B cell (primary cell): Measurements from ENCODE around the gene CCDC190. TPM values are rescaled to one million over a fixed set of nuclear protein-coding genes. Genes with fewer than 3 reads are reported as not detected.

Experiments used
- ATAC-seq: fragments of 200-7000 bp; cut with Tn5 transposase; one replicate; pipeline ENCODE4 v1.10.0; 2021; ENCODE audit warnings: low read depth, mild to moderate bottlenecking, moderate number of reproducible peaks, moderate library complexity
- CTCF ChIA-PET: fragments of 350-600 bp; sonication (Branson Sonifier 250); formaldehyde crosslinking; loops from one replicate; lab custom pipeline; 2021; ENCODE audit warnings: antibody characterized with exemption, inconsistent platforms; lab: Charles Lee
- POLR2A ChIA-PET: fragments of 350-600 bp; sonication (Branson Sonifier 250); formaldehyde crosslinking; loops from one replicate; lab custom pipeline; 2021; ENCODE audit warnings: antibody characterized with exemption; lab: Charles Lee
- DNase-seq: peaks from one replicate; pipeline ENCODE4 v3.0.0; 2013
- H2AFZ ChIP-seq: 2 replicates; pipeline ENCODE4 v1.6.1; 2012; ENCODE audit warnings: mild to moderate bottlenecking, low read depth, low read length; ENCODE audit not compliant: insufficient read depth, poor library complexity, severe bottlenecking
- H3K27ac ChIP-seq, 2 donors: 1 replicate in 1 of 2; 2 replicates in 1 of 2; pipeline ENCODE4 v1.5.1; 2012 to 2013; ENCODE audit warnings: low read length in 2 of 2, mild to moderate bottlenecking in 2 of 2, moderate library complexity in 1 of 2
- H3K27me3 ChIP-seq, 4 experiments: fragments of 200-600 bp in 1 of 4; sonication (generic) in 1 of 4; replicated peaks in 1 of 4; 1 replicate in 2 of 4; 2 replicates in 2 of 4; pipeline versions ENCODE4 v1.6.1 to v1.7.0; 2013 to 2016; ENCODE audit warnings: low read length in 3 of 4, mild to moderate bottlenecking in 2 of 4, mixed read lengths in 1 of 4, moderate library complexity in 1 of 4; ENCODE audit not compliant: insufficient read depth in 4 of 4, control insufficient read depth in 3 of 4; ENCODE audit errors: control extremely low read depth in 1 of 4
- H3K36me3 ChIP-seq, 2 experiments: replicated peaks in 1 of 2; 1 replicate in 1 of 2; 2 replicates in 1 of 2; pipeline versions ENCODE4 v1.6.1 to v1.7.1; 2013; ENCODE audit warnings: low read length in 1 of 2; ENCODE audit not compliant: insufficient read depth in 2 of 2, control insufficient read depth in 1 of 2; ENCODE audit errors: control extremely low read depth in 1 of 2, extremely low read depth in 1 of 2
- H3K4me1 ChIP-seq, 2 donors: fragments of 200-600 bp in 1 of 2; sonication (generic) in 1 of 2; 1 replicate in 1 of 2; 2 replicates in 1 of 2; pipeline versions ENCODE4 v1.5.1 to v1.6.1; 2013 to 2017; ENCODE audit warnings: low read length in 2 of 2; ENCODE audit not compliant: control insufficient read depth in 2 of 2, insufficient read depth in 2 of 2
- H3K4me2 ChIP-seq: replicated peaks from 2 replicates; pipeline ENCODE3; 2012; ENCODE audit warnings: mild to moderate bottlenecking, low read depth, low read length; ENCODE audit not compliant: poor library complexity, severe bottlenecking
- H3K4me3 ChIP-seq, 5 experiments: fragments of 200-600 bp in 1 of 5; sonication (generic) in 1 of 5; 1 replicate in 3 of 5; 2 replicates in 2 of 5; pipeline versions ENCODE4 v1.5.1 to v1.7.0; 2011 to 2016; ENCODE audit warnings: low read length in 4 of 5, mild to moderate bottlenecking in 4 of 5, low read depth in 2 of 5, control low read depth in 1 of 5, moderate library complexity in 1 of 5; ENCODE audit not compliant: insufficient read depth in 1 of 5; ENCODE audit errors: control extremely low read depth in 1 of 5, extremely low read depth in 1 of 5
- H3K79me2 ChIP-seq: fragments of 200-600 bp; sonication (generic); one replicate; pipeline ENCODE4 v1.6.0; 2016; ENCODE audit warnings: low read length; ENCODE audit not compliant: control insufficient read depth, insufficient read depth
- H3K9ac ChIP-seq: fragments of 200-600 bp; sonication (generic); 2 replicates; pipeline ENCODE4 v1.6.1; 2017; ENCODE audit warnings: mild to moderate bottlenecking, low read length, moderate library complexity
- H3K9me3 ChIP-seq, 3 donors: one replicate each; pipeline versions ENCODE4 v1.6.1 to v1.7.1; 2013; ENCODE audit warnings: low read length in 2 of 3; ENCODE audit not compliant: control insufficient read depth in 2 of 3, insufficient read depth in 1 of 3; ENCODE audit errors: control extremely low read depth in 1 of 3
- H4K20me1 ChIP-seq: 2 replicates; pipeline ENCODE4 v1.6.0; 2012; ENCODE audit warnings: mild to moderate bottlenecking, low read length; ENCODE audit not compliant: insufficient read depth, control insufficient read depth, poor library complexity, severe bottlenecking
- H3K27ac Mint-ChIP-seq: one replicate; pipeline ENCODE4 v1.8.0; 2021; ENCODE audit warnings: mixed read lengths
- H3K27me3 Mint-ChIP-seq: one replicate; pipeline ENCODE4 v1.8.0; 2021; ENCODE audit warnings: mixed read lengths
- H3K4me1 Mint-ChIP-seq: one replicate; pipeline ENCODE4 v1.8.0; 2021; ENCODE audit warnings: mixed read lengths
- H3K4me3 Mint-ChIP-seq: one replicate; pipeline ENCODE4 v1.8.0; 2021; ENCODE audit warnings: mixed read lengths
- H3K9me3 Mint-ChIP-seq: one replicate; pipeline ENCODE4 v1.8.0; 2022; ENCODE audit warnings: mixed read lengths; ENCODE audit not compliant: insufficient read depth
- CTCF ChIP-seq: fragments of 200-600 bp; IDR thresholded peaks from one replicate; pipeline ENCODE4 v1.8.0; 2022; ENCODE audit warnings: antibody characterized with exemption, mild to moderate bottlenecking
- EZH2 ChIP-seq: IDR thresholded peaks from 2 replicates; pipeline ENCODE4 v1.6.1; 2012; ENCODE audit warnings: borderline replicate concordance, low read depth, mild to moderate bottlenecking, moderate library complexity, low read length; ENCODE audit not compliant: insufficient read depth, poor library complexity, severe bottlenecking
- WGBS: methylation state at CpG from one replicate; pipeline ENCODE4 v1.1.5; 2013; ENCODE audit warnings: missing lambda C conversion rate; ENCODE audit not compliant: insufficient coverage; 5-methylcytosine and 5-hydroxymethylcytosine counted together
- intact Hi-C: fragments of 100-400 bp; cut with micrococcal nuclease; formaldehyde crosslinking; loops from one replicate; pipeline ENCODE4 v1.10.0; 2022
- polyA plus RNA-seq: library from polyadenylated mRNA; depleted of rRNA; stranded (reverse); fragments of >200 nt; gene quantifications from 2 replicates; pipeline ENCODE4 v1.2.3, GENCODE V29; 2012
- total RNA-seq, 2 donors: library from RNA; stranded (reverse); fragments of 120-200 nt in 1 of 2; gene quantifications; 1 replicate in 1 of 2; 2 replicates in 1 of 2; pipeline versions ENCODE4 v1.2.3 to v1.2.4, GENCODE V29; 2013 to 2022

CCDC190 gene
- total and polyA plus RNA-seq, 2 donors (not counting 1 experiment from before 2014, with no cell fraction given): not detected

DNA sequence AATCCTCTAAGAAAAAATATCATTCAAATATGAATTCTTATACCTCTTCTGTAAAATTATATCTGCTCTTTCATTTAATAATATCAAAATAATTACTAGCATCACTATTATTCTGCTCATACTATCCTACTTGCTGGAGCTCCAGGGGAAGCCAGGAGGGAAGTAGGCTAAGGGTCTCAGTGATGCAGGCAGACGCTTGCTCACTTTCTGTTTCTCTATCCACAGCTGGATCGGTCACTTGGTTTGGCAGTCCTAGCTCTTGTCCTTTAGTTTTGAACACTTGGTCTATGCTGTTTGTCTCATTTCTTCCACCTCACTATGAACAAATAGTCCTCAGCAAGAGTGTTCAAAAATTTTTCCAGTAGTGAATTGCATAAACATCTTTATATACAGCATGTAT, 11.3 kb downstream of the CCDC190 start:
- Mint-ChIP-seq H3K9me3 (no peaks in the 10 kb centered on the region), H3K27me3 (peaks cover 13% of the 10 kb centered on the region), H3K4me3 (no peak overlapping the region), H3K4me1 (no peaks in the 10 kb centered on the region), H3K27ac (no peak overlapping the region)
- Histone ChIP-seq H3K27ac (no peak overlapping the region), H3K9me3 (no peaks in the 10 kb centered on the region), H4K20me1 (no peaks in the 10 kb centered on the region), H2AFZ (no peak overlapping the region), H3K36me3 (no peaks in the 10 kb centered on the region), H3K9ac (no peak overlapping the region), H3K4me2 (no peak overlapping the region), H3K27me3 (peaks cover 0 to 4% (median 0%) of the 10 kb centered on the region in 4 experiments), H3K4me1 (no peaks in the 10 kb centered on the region), H3K4me3 (no peak overlapping the region), H3K79me2 (no peaks in the 10 kb centered on the region)
- intact Hi-C loops: loop anchor here (5.0 kb wide), 1 partner anchor 792 kb away; no protein-coding TSS in a partner anchor
- no peak for ATAC-seq
- no peak for DNase-seq
- POLR2A ChIA-PET: no interaction called here
- WGBS: 90% methylated on average over 2 of the region's 2 CpGs
- CTCF ChIA-PET: interaction anchor here (2.4 to 4.1 kb wide), 2 partner anchors 9 to 466 kb away, joined by 27 to 37 read pairs; partner anchors contain the start of gene CCDC190
- TF ChIP-seq CTCF: no peak
- TF ChIP-seq EZH2: no peak

DNA sequence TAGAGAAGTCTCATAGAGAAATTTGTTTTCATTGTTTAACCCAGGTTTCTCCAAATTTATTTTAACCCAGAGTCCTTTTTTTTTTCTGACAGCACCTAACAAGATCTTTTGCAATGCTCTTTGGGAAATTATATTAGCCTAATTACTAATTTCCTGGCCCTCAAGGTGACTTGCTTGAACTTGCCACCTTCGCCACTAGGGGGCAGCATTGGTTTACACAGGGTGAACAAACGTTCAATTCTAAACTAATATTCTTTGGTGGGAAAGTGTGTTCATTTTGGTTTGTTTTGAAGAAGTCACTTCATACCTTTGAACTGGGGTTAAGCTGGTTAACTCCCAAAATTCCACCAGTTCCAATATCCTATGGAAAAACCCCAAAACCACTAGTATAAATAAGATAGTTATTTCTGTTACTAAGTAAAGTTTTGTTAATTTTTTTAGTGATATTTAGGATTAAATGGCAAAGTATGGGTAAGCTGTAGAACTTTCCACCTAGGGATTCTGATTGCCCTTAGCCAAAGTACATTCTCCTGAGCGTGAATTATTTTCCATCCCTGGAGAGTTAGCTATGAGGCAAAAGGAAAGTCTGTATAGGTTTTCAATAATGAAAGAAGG, 13.0 kb downstream of the CCDC190 start:
- Histone ChIP-seq H3K27me3 (peaks cover 0 to 4% (median 0%) of the 10 kb centered on the region in 4 experiments), H3K4me2 (no peak overlapping the region), H3K4me1 (no peaks in the 10 kb centered on the region), H2AFZ (no peak overlapping the region), H3K9me3 (no peaks in the 10 kb centered on the region), H3K9ac (no peak overlapping the region), H3K79me2 (no peaks in the 10 kb centered on the region), H3K36me3 (no peaks in the 10 kb centered on the region), H3K27ac (no peak overlapping the region), H4K20me1 (no peaks in the 10 kb centered on the region), H3K4me3 (no peak overlapping the region)
- Mint-ChIP-seq H3K9me3 (no peaks in the 10 kb centered on the region), H3K4me1 (no peaks in the 10 kb centered on the region), H3K27me3 (peaks cover 16% of the 10 kb centered on the region), H3K27ac (no peak overlapping the region), H3K4me3 (no peak overlapping the region)
- ChIA-PET CTCF (interaction anchor here (0.7 to 4.1 kb wide), 7 partner anchors 10 to 467 kb away, joined by 3 to 37 read pairs (median 4); partner anchors contain the start of gene CCDC190), POLR2A (no interaction called here)
- DNase-seq (peak; percentile 69), ATAC-seq (peak; percentile 51)
- no peak for TF ChIP-seq EZH2
- TF ChIP-seq CTCF: peak; percentile 96
- WGBS: no CpG with 5 or more reads among the region's 3 CpGs
- intact Hi-C loops: loop anchor here (5.0 kb wide), 1 partner anchor 791 kb away; no protein-coding TSS in a partner anchor
